Measurements from ENCODE around the gene SDK2.

Gene SDK2

GRCh38 chr17:73653810-73654209, 9.6 kb upstream of the SDK2 start:
- no peak for FAIRE-seq
- DNase-seq (ENCODE audit: insufficient read length, low spot score), result no peak
- no peak for TF ChIP-seq CTCF (IDR thresholded peaks at IDR 0.05; ENCODE audit: insufficient read depth, missing control alignments)

- no peak for FAIRE-seq
- no peak for DNase-seq (ENCODE audit: insufficient read length, low spot score)
- TF ChIP-seq CTCF (IDR thresholded peaks at IDR 0.05; ENCODE audit: insufficient read depth, missing control alignments), result no peak
Measured at GRCh38 chr17:73652886-73653480, 8.7 kb upstream of the SDK2 start.

GRCh38 chr17:73650617-73651200, 6.5 kb upstream of the SDK2 start:
- no peak for TF ChIP-seq CTCF (IDR thresholded peaks at IDR 0.05; ENCODE audit: insufficient read depth, missing control alignments)
- no peak for DNase-seq (ENCODE audit: insufficient read length, low spot score)

GRCh38 chr17:73650140-73650539, 5.9 kb upstream of the SDK2 start:
- FAIRE-seq (no peak), DNase-seq (ENCODE audit: insufficient read length, low spot score) (no peak)
- peak; percentile 50 for TF ChIP-seq CTCF (IDR thresholded peaks at IDR 0.05; ENCODE audit: insufficient read depth, missing control alignments)

More at GRCh38 chr17:73650617-73651200, 6.5 kb upstream of the SDK2 start:
- FAIRE-seq, result no peak

GRCh38 chr17:73648974-73649373, 4.7 kb upstream of the SDK2 start:
- DNase-seq (ENCODE audit: insufficient read length, low spot score) (no peak), FAIRE-seq (no peak)
- no peak for TF ChIP-seq CTCF (IDR thresholded peaks at IDR 0.05; ENCODE audit: insufficient read depth, missing control alignments)

GRCh38 chr17:73648543-73648820, 4.2 kb upstream of the SDK2 start:
- DNase-seq (ENCODE audit: insufficient read length, low spot score) (no peak), FAIRE-seq (no peak)
- no peak for TF ChIP-seq CTCF (IDR thresholded peaks at IDR 0.05; ENCODE audit: insufficient read depth, missing control alignments)

GRCh38 chr17:73647772-73648542, 3.7 kb upstream of the SDK2 start:
- TF ChIP-seq CTCF (IDR thresholded peaks at IDR 0.05; ENCODE audit: insufficient read depth, missing control alignments), result no peak
- FAIRE-seq, result no peak
- DNase-seq (ENCODE audit: insufficient read length, low spot score), result no peak
